Chondrocyte (in vitro differentiated cells): ENCODE data around the gene DDX6. TPM values are rescaled to one million over a fixed set of nuclear protein-coding genes. Genes with fewer than 3 reads are reported as not detected.

Experiments
- DNase-seq: peaks from one replicate; pipeline ENCODE4 v3.0.0; 2021; ENCODE audit warnings: mixed read lengths, low spot score
- H3K27ac Mint-ChIP-seq: one replicate; pipeline ENCODE4 v1.8.0; 2021; ENCODE audit warnings: mild to moderate bottlenecking, moderate library complexity, mixed read lengths; ENCODE audit not compliant: unreplicated experiment
- H3K27me3 Mint-ChIP-seq: 2 replicates; pipeline ENCODE4 v1.8.0; 2021; ENCODE audit warnings: low read depth, mixed read lengths
- H3K36me3 Mint-ChIP-seq: 2 replicates; pipeline ENCODE4 v1.8.0; 2021; ENCODE audit warnings: low read depth, mixed read lengths
- H3K4me1 Mint-ChIP-seq: 2 replicates; pipeline ENCODE4 v1.8.0; 2021; ENCODE audit warnings: low read depth, mild to moderate bottlenecking, mixed read lengths
- H3K4me3 Mint-ChIP-seq: one replicate; pipeline ENCODE4 v1.8.0; 2021; ENCODE audit warnings: mild to moderate bottlenecking, moderate library complexity, mixed read lengths; ENCODE audit not compliant: unreplicated experiment
- H3K9me3 Mint-ChIP-seq: 2 replicates; pipeline ENCODE4 v1.8.0; 2021; ENCODE audit warnings: low read depth, mixed read lengths
- CTCF ChIP-seq: fragments of 200-600 bp; sonication (generic); IDR thresholded peaks from 2 replicates; pipeline ENCODE4 v1.5.0; 2021; ENCODE audit warnings: antibody characterized with exemption, mild to moderate bottlenecking, moderate library complexity
- total RNA-seq: library from RNA; stranded (reverse); gene quantifications from 3 replicates; pipeline ENCODE4 v1.2.1, GENCODE V29; 2021

DDX6 gene
- total RNA-seq, 1 donor from 2014 or later: 136 TPM

GRCh38 chr11:118799372-118799771 is 8.4 kb upstream of the DDX6 start:
- Mint-ChIP-seq H3K27ac (no peak overlapping the region), H3K9me3 (no peaks in the 10 kb centered on the region), H3K27me3 (no peaks in the 10 kb centered on the region), H3K4me1 (peaks cover 2% of the 10 kb centered on the region), H3K4me3 (no peak overlapping the region), H3K36me3 (no peaks in the 10 kb centered on the region)
- no peak for DNase-seq
- TF ChIP-seq CTCF: no peak

- no peak for DNase-seq
- H3K9me3 Mint-ChIP-seq: no peaks in the 10 kb centered on the region
- H3K4me3 Mint-ChIP-seq: no peak overlapping the region
- no peak for TF ChIP-seq CTCF
- no peak overlapping the region for H3K27ac Mint-ChIP-seq
- H3K27me3 Mint-ChIP-seq: no peaks in the 10 kb centered on the region
- H3K36me3 Mint-ChIP-seq: no peaks in the 10 kb centered on the region
- peaks cover 11% of the 10 kb centered on the region for H3K4me1 Mint-ChIP-seq
These were observed 6.5 kb upstream of the DDX6 start for GRCh38 chr11:118797510-118797909.

- TF ChIP-seq CTCF: no peak
- Mint-ChIP-seq H3K4me1 (peaks cover 26% of the 10 kb centered on the region), H3K9me3 (no peaks in the 10 kb centered on the region), H3K36me3 (no peaks in the 10 kb centered on the region), H3K27ac (peak overlapping the region; percentile 93), H3K4me3 (peak overlapping the region; percentile 97), H3K27me3 (no peaks in the 10 kb centered on the region)
- DNase-seq: no peak
These were observed 1.7 kb upstream of the DDX6 start for GRCh38 chr11:118792570-118793124.

- no peak for DNase-seq
These were observed 1.1 kb upstream of the DDX6 start for GRCh38 chr11:118791961-118792569.

More at GRCh38 chr11:118791961-118792569, 1.1 kb upstream of the DDX6 start:
- Mint-ChIP-seq H3K4me1 (peaks cover 30% of the 10 kb centered on the region), H3K9me3 (no peaks in the 10 kb centered on the region), H3K27me3 (no peaks in the 10 kb centered on the region), H3K36me3 (no peaks in the 10 kb centered on the region), H3K27ac (peak overlapping the region; percentile 99), H3K4me3 (peak overlapping the region; percentile 97)
- TF ChIP-seq CTCF: no peak
